C4-2B (cell line): ENCODE data around the gene GDF10.
A peak's percentile ranks its signal among the peaks of the same experiment; 100 is the strongest.

Experiments used
- H3K27ac ChIP-seq: fragments of 450-650 bp; 2 replicates; pipeline ENCODE4 v1.5.1; 2017
- CTCF ChIP-seq: fragments of 450-650 bp; conservative IDR thresholded peaks from 2 replicates; pipeline ENCODE4 v1.5.1; 2017; ENCODE audit warnings: mild to moderate bottlenecking
- ZFX ChIP-seq: fragments of 450-650 bp; IDR thresholded peaks from 2 replicates; pipeline ENCODE4 v1.6.1; 2017

The GDF10 gene

GRCh38 chr10:47303866-47304265, 3.9 kb downstream of the GDF10 start:
- H3K27ac ChIP-seq = no peak overlapping the region
- TF ChIP-seq CTCF = no peak
- no peak for TF ChIP-seq ZFX

GRCh38 chr10:47305566-47305965, 5.6 kb downstream of the GDF10 start:
- no peak overlapping the region for H3K27ac ChIP-seq
- no peak for TF ChIP-seq CTCF
- TF ChIP-seq ZFX = no peak

GRCh38 chr10:47306387-47307210, 6.6 kb downstream of the GDF10 start:
- H3K27ac ChIP-seq = no peak overlapping the region
- no peak for TF ChIP-seq CTCF
- no peak for TF ChIP-seq ZFX

- TF ChIP-seq CTCF (no peak), ZFX (no peak)
- no peak overlapping the region for H3K27ac ChIP-seq
These were observed 7.4 kb downstream of the GDF10 start for GRCh38 chr10:47307381-47307780.

GRCh38 chr10:47308775-47309174, 8.8 kb downstream of the GDF10 start:
- TF ChIP-seq ZFX (no peak), CTCF (no peak)
- no peak overlapping the region for H3K27ac ChIP-seq

- H3K27ac ChIP-seq = no peak overlapping the region
- TF ChIP-seq CTCF (peak; percentile 52), ZFX (no peak)
These were observed 9.6 kb downstream of the GDF10 start for GRCh38 chr10:47309408-47310089.

GRCh38 chr10:47310090-47310505, 10.1 kb downstream of the GDF10 start:
- TF ChIP-seq ZFX (no peak), CTCF (no peak)
- no peak overlapping the region for H3K27ac ChIP-seq
